Measurements from ENCODE around the gene NEMP2. TPM values are rescaled to one million over a fixed set of nuclear protein-coding genes. Genes with fewer than 3 reads are reported as not detected.

The NEMP2 gene
- total and polyA plus RNA-seq, 2 of the 8 experiments (the other 6 are each of a cell fraction or from before 2014, with no cell fraction given), result 3.1 to 5.3 TPM

GRCh38 chr2:190468814-190469569 lies 65.5 kb downstream of the NEMP2 start (continued):
- TF ChIP-seq CHD7 (IDR thresholded peaks at IDR 0.05; ENCODE audit: insufficient replicate concordance, low read length), result no peak
- TF ChIP-seq JUN (IDR thresholded peaks at IDR 0.05; ENCODE audit: low read depth, low read length), result no peak
- no peak for TF ChIP-seq KDM4A (IDR thresholded peaks at IDR 0.05; ENCODE audit: low read depth, low read length, severe bottlenecking)
- no peak for TF ChIP-seq CHD2 (IDR thresholded peaks at IDR 0.05; ENCODE audit: low read length)
- no peak for TF ChIP-seq BRCA1 (IDR thresholded peaks at IDR 0.05; ENCODE audit: low read depth, low read length)
- TF ChIP-seq ATF2 (IDR thresholded peaks at IDR 0.05; ENCODE audit: low read length), result no peak
- TF ChIP-seq SAP30 (IDR thresholded peaks at IDR 0.05; ENCODE audit: insufficient read depth, insufficient replicate concordance, low read length), result no peak
- TF ChIP-seq RNF2 (IDR thresholded peaks at IDR 0.05; ENCODE audit: borderline replicate concordance, low read depth, low read length, missing control alignments, poor library complexity, severe bottlenecking), result no peak

Data from H1 (cell line).